Measurements from ENCODE around the gene INO80D.

INO80D gene

GRCh38 chr2:206071807-206072206, 14.2 kb downstream of the INO80D start (continued):
- no peak for TF ChIP-seq ARNTL (CRISPR knock-in tag; IDR thresholded peaks at IDR 0.05; ENCODE audit: borderline replicate concordance, low read depth)

- no peak for ATAC-seq
- TF ChIP-seq BACH2 (CRISPR knock-in tag; IDR thresholded peaks at IDR 0.05; ENCODE audit: borderline replicate concordance): no peak
- no peak for TF ChIP-seq ZFP30 (CRISPR knock-in tag; IDR thresholded peaks at IDR 0.05)
- TF ChIP-seq TSHZ2 (CRISPR knock-in tag; IDR thresholded peaks at IDR 0.05): no peak
- TF ChIP-seq ZC3H10 (CRISPR knock-in tag; IDR thresholded peaks at IDR 0.05): no peak
- TF ChIP-seq SNAI2 (CRISPR knock-in tag; IDR thresholded peaks at IDR 0.05): no peak
- no peak for TF ChIP-seq ESRRG (CRISPR knock-in tag; IDR thresholded peaks at IDR 0.05)
- TF ChIP-seq TCF4 (CRISPR knock-in tag; IDR thresholded peaks at IDR 0.05; ENCODE audit: borderline replicate concordance): no peak
- no peak for TF ChIP-seq POU6F1 (CRISPR knock-in tag; IDR thresholded peaks at IDR 0.05; ENCODE audit: borderline replicate concordance, low read depth)
- TF ChIP-seq ZNF70 (CRISPR knock-in tag; IDR thresholded peaks at IDR 0.05): no peak
- TF ChIP-seq ZFP3 (CRISPR knock-in tag; IDR thresholded peaks at IDR 0.05): no peak
- no peak for TF ChIP-seq ISL1 (CRISPR knock-in tag; IDR thresholded peaks at IDR 0.05)
- no peak for TF ChIP-seq PPARA (CRISPR knock-in tag; IDR thresholded peaks at IDR 0.05; ENCODE audit: borderline replicate concordance)
- TF ChIP-seq ARNTL (CRISPR knock-in tag; IDR thresholded peaks at IDR 0.05; ENCODE audit: borderline replicate concordance, low read depth): no peak
- no peak for TF ChIP-seq ZNF8 (CRISPR knock-in tag; IDR thresholded peaks at IDR 0.05)
- TF ChIP-seq GLIS3 (CRISPR knock-in tag; IDR thresholded peaks at IDR 0.05): no peak
Observed at GRCh38 chr2:206069417-206069816, 16.6 kb downstream of the INO80D start.

- ATAC-seq: no peak
Observed at GRCh38 chr2:206068207-206068606, 17.8 kb downstream of the INO80D start.

More at GRCh38 chr2:206068207-206068606, 17.8 kb downstream of the INO80D start:
- TF ChIP-seq ZFP30 (CRISPR knock-in tag; IDR thresholded peaks at IDR 0.05) (no peak), BACH2 (CRISPR knock-in tag; IDR thresholded peaks at IDR 0.05; ENCODE audit: borderline replicate concordance) (no peak), TSHZ2 (CRISPR knock-in tag; IDR thresholded peaks at IDR 0.05) (no peak), GLIS3 (CRISPR knock-in tag; IDR thresholded peaks at IDR 0.05) (no peak), ISL1 (CRISPR knock-in tag; IDR thresholded peaks at IDR 0.05) (no peak), TCF4 (CRISPR knock-in tag; IDR thresholded peaks at IDR 0.05; ENCODE audit: borderline replicate concordance) (no peak), POU6F1 (CRISPR knock-in tag; IDR thresholded peaks at IDR 0.05; ENCODE audit: borderline replicate concordance, low read depth) (no peak), ZFP3 (CRISPR knock-in tag; IDR thresholded peaks at IDR 0.05) (no peak), CREB5 (CRISPR knock-in tag; IDR thresholded peaks at IDR 0.05; ENCODE audit: low read depth) (no peak), RARB (CRISPR knock-in tag; IDR thresholded peaks at IDR 0.05) (no peak), ESRRG (CRISPR knock-in tag; IDR thresholded peaks at IDR 0.05) (no peak), ZNF565 (CRISPR knock-in tag; conservative IDR thresholded peaks at IDR 0.05; ENCODE audit: low read depth) (no peak), PPARA (CRISPR knock-in tag; IDR thresholded peaks at IDR 0.05; ENCODE audit: borderline replicate concordance) (no peak), ZC3H10 (CRISPR knock-in tag; IDR thresholded peaks at IDR 0.05) (no peak), SNAI2 (CRISPR knock-in tag; IDR thresholded peaks at IDR 0.05) (no peak), PATZ1 (CRISPR knock-in tag; IDR thresholded peaks at IDR 0.05; ENCODE audit: borderline replicate concordance) (no peak), CSRNP3 (CRISPR knock-in tag; IDR thresholded peaks at IDR 0.05) (no peak)

All from SK-N-SH treated with all-trans-retinoic acid at 6 μM for 48 hours (cell line).